H1 (cell line): ENCODE data around the gene RASA4. TPM values are rescaled to one million over a fixed set of nuclear protein-coding genes. Genes with fewer than 3 reads are reported as not detected.
A peak's percentile ranks its signal among the peaks of the same experiment; 100 is the strongest.
"Not testable (repeated sequence)": the region's sequence is repeated elsewhere in the genome, so short reads cannot be mapped to it uniquely, and the experiment has no call there.

Source experiments
- CTCF ChIA-PET: fragments of 300-600 bp; sonication (Branson Sonifier 250); formaldehyde crosslinking; loops from one replicate; lab custom pipeline; 2021; ENCODE audit not compliant: partially characterized antibody; lab: Charles Lee
- POLR2A ChIA-PET: fragments of 300-600 bp; sonication (Branson Sonifier 250); formaldehyde crosslinking; loops from one replicate; lab custom pipeline; 2021; ENCODE audit warnings: inconsistent platforms; ENCODE audit not compliant: partially characterized antibody; lab: Charles Lee
- DNase-seq, 2 experiments: peaks; one replicate each; pipeline versions ENCODE4 v3.0.0 to v3.0.0-alpha.2; 2010 to 2022; ENCODE audit warnings: low spot score in 2 of 2, low read depth in 1 of 2, mixed read lengths in 1 of 2
- FAIRE-seq: peaks from 2 replicates; lab custom pipeline; 2011; peaks lifted over from hg19 to GRCh38; lab: Jason Lieb, UNC
- H2AFZ ChIP-seq: 2 replicates; pipeline ENCODE4 v1.8.1; 2012; ENCODE audit warnings: low read length, inconsistent platforms
- H2AK5ac ChIP-seq: 2 replicates; pipeline ENCODE4 v1.6.1; 2013; ENCODE audit warnings: low read depth, low read length
- H2BK120ac ChIP-seq: replicated peaks from 2 replicates; pipeline ENCODE3; 2013; ENCODE audit warnings: low read depth, low read length, inconsistent platforms
- H2BK12ac ChIP-seq: 2 replicates; pipeline ENCODE4 v1.6.1; 2013; ENCODE audit warnings: low read depth, low read length
- H2BK15ac ChIP-seq: 2 replicates; pipeline ENCODE4 v1.6.1; 2013; ENCODE audit warnings: low read length
- H2BK20ac ChIP-seq: 2 replicates; pipeline ENCODE4 v1.6.1; 2013; ENCODE audit warnings: low read length
- H2BK5ac ChIP-seq: 2 replicates; pipeline ENCODE4 v1.6.1; 2013; ENCODE audit warnings: low read depth, low read length
- H3K14ac ChIP-seq: 2 replicates; pipeline ENCODE4 v1.6.1; 2013; ENCODE audit warnings: inconsistent platforms; ENCODE audit not compliant: insufficient read length
- H3K18ac ChIP-seq: 2 replicates; pipeline ENCODE4 v1.6.1; 2013; ENCODE audit warnings: low read length; ENCODE audit errors: extremely low read depth
- H3K23ac ChIP-seq: 2 replicates; pipeline ENCODE4 v1.6.1; 2013; ENCODE audit warnings: inconsistent platforms; ENCODE audit not compliant: insufficient read length
- H3K23me2 ChIP-seq: 2 replicates; pipeline ENCODE4 v1.6.1; 2013; ENCODE audit warnings: low read depth, low read length
- H3K27ac ChIP-seq: 2 replicates; pipeline ENCODE4 v1.6.1; 2011; ENCODE audit warnings: low read depth, low read length, inconsistent platforms
- H3K27me3 ChIP-seq, 4 experiments: replicated peaks in 1 of 4; 1 replicate in 1 of 4; 2 replicates in 3 of 4; pipeline versions ENCODE4 v1.6.1 to v1.8.1; 2011 to 2013; ENCODE audit warnings: low read length in 3 of 4, mild to moderate bottlenecking in 3 of 4, inconsistent platforms in 2 of 4, mixed read lengths in 2 of 4, moderate library complexity in 1 of 4; ENCODE audit not compliant: control insufficient read depth in 3 of 4, insufficient read depth in 3 of 4; ENCODE audit errors: extremely low read depth in 1 of 4
- H3K36me3 ChIP-seq, 4 experiments: 2 replicates each; pipeline versions ENCODE4 v1.6.1 to v1.8.1; 2011 to 2013; ENCODE audit warnings: mild to moderate bottlenecking in 4 of 4, low read length in 3 of 4, moderate library complexity in 2 of 4, control low read depth in 1 of 4, inconsistent platforms in 1 of 4; ENCODE audit not compliant: insufficient read depth in 4 of 4, control insufficient read depth in 2 of 4
- H3K4ac ChIP-seq: replicated peaks from 2 replicates; pipeline ENCODE3; 2013; ENCODE audit warnings: low read length, low read depth, mixed read lengths, inconsistent platforms; ENCODE audit not compliant: insufficient read length
- H3K4me1 ChIP-seq, 4 experiments: replicated peaks in 1 of 4; 1 replicate in 1 of 4; 2 replicates in 3 of 4; pipeline versions ENCODE4 v1.6.1 to v1.8.1; 2011 to 2013; ENCODE audit warnings: low read length in 3 of 4, inconsistent platforms in 2 of 4, mixed read lengths in 1 of 4; ENCODE audit not compliant: insufficient read depth in 4 of 4, control insufficient read depth in 3 of 4
- H3K4me2 ChIP-seq, 2 experiments: 2 replicates each; pipeline versions ENCODE4 v1.6.1 to v1.8.1; 2011 to 2013; ENCODE audit warnings: low read depth in 2 of 2, low read length in 2 of 2, control low read depth in 1 of 2, inconsistent platforms in 1 of 2, mild to moderate bottlenecking in 1 of 2; ENCODE audit not compliant: insufficient read depth in 1 of 2
- H3K4me3 ChIP-seq, 4 experiments: fragments of 200-600, 300-600 bp in 1 of 4; sonication (generic), shearing (Covaris generic), sonication (Bioruptor Twin) in 1 of 4; 2 replicates each; pipeline versions ENCODE4 v1.5.1 to v1.8.1; 2011 to 2016; ENCODE audit warnings: low read length in 4 of 4, low read depth in 3 of 4, control low read depth in 2 of 4, inconsistent platforms in 2 of 4, mild to moderate bottlenecking in 2 of 4, mixed read lengths in 1 of 4, moderate library complexity in 1 of 4; ENCODE audit not compliant: insufficient read depth in 2 of 4; ENCODE audit errors: extremely low read depth in 1 of 4
- H3K56ac ChIP-seq: replicated peaks from 2 replicates; pipeline ENCODE3; 2013; ENCODE audit warnings: low read depth, mild to moderate bottlenecking, mixed read lengths, low read length, inconsistent platforms; ENCODE audit not compliant: insufficient read length
- H3K79me1 ChIP-seq: 2 replicates; pipeline ENCODE4 v1.6.1; 2013; ENCODE audit warnings: low read depth, low read length, control low read depth
- H3K79me2 ChIP-seq, 2 experiments: 2 replicates each; pipeline versions ENCODE4 v1.6.1 to v1.8.1; 2012 to 2013; ENCODE audit warnings: low read length in 2 of 2, mild to moderate bottlenecking in 2 of 2, inconsistent platforms in 1 of 2; ENCODE audit not compliant: insufficient read depth in 2 of 2, control insufficient read depth in 1 of 2
- H3K9ac ChIP-seq, 4 experiments: replicated peaks in 1 of 4; 1 replicate in 1 of 4; 2 replicates in 3 of 4; pipeline versions ENCODE4 v1.6.1 to v1.8.1; 2011 to 2013; ENCODE audit warnings: low read depth in 3 of 4, low read length in 3 of 4, control low read depth in 2 of 4, mild to moderate bottlenecking in 2 of 4, moderate library complexity in 2 of 4, inconsistent platforms in 1 of 4; ENCODE audit errors: extremely low read depth in 1 of 4
- H3K9me3 ChIP-seq, 2 experiments: 2 replicates each; pipeline versions ENCODE4 v1.6.1 to v1.8.1; 2012 to 2013; ENCODE audit warnings: mild to moderate bottlenecking in 2 of 2, moderate library complexity in 2 of 2, control low read depth in 1 of 2, inconsistent platforms in 1 of 2, low read depth in 1 of 2, low read length in 1 of 2, mixed read lengths in 1 of 2; ENCODE audit not compliant: insufficient read depth in 2 of 2
- H4K20me1 ChIP-seq, 2 experiments: replicated peaks in 1 of 2; 2 replicates each; pipeline versions ENCODE3 to v1.8.1; 2011 to 2013; ENCODE audit warnings: inconsistent platforms in 2 of 2, low read length in 2 of 2, mild to moderate bottlenecking in 1 of 2; ENCODE audit not compliant: insufficient read depth in 2 of 2, control insufficient read depth in 1 of 2
- H4K5ac ChIP-seq: 2 replicates; pipeline ENCODE4 v1.6.1; 2013; ENCODE audit warnings: low read length, low read depth, mixed read lengths, inconsistent platforms; ENCODE audit not compliant: insufficient read length
- H4K8ac ChIP-seq: 2 replicates; pipeline ENCODE4 v1.8.0; 2013; ENCODE audit warnings: mild to moderate bottlenecking, moderate library complexity, low read length, inconsistent platforms; ENCODE audit not compliant: insufficient read depth; ENCODE audit errors: extremely low read depth
- H4K91ac ChIP-seq: replicated peaks from 2 replicates; pipeline ENCODE3; 2013; ENCODE audit warnings: low read length, mixed read lengths, inconsistent platforms; ENCODE audit not compliant: insufficient read length
- WGBS, 2 experiments: shearing (Covaris generic) in 1 of 2; methylation state at CpG; one replicate each; pipeline versions ENCODE4 v1.1.6 to v1.1.7; 2013 to 2015; ENCODE audit warnings: low lambda C conversion rate in 2 of 2, mixed read lengths in 2 of 2, inconsistent platforms in 1 of 2, low coverage in 1 of 2, missing lambda C conversion rate in 1 of 2; ENCODE audit not compliant: insufficient replicate concordance in 2 of 2, insufficient coverage in 1 of 2, insufficient read length in 1 of 2; ENCODE audit errors: extremely low coverage in 1 of 2, missing lambda C conversion rate in 1 of 2; 5-methylcytosine and 5-hydroxymethylcytosine counted together
- polyA plus RNA-seq, 7 experiments: library from polyadenylated mRNA; depleted of rRNA in 3 of 7; stranded (reverse) in 5 of 7; unstranded in 2 of 7; fragments of >200 nt in 5 of 7; fragments of 200-250 nt in 2 of 7; gene quantifications; 1 replicate in 5 of 7; 2 replicates in 1 of 7; 4 replicates in 1 of 7; pipeline versions ENCODE4 v1.2.1 to v1.2.3, GENCODE V29; 2011 to 2013; ENCODE audit warnings: missing spikeins in 2 of 7, mixed read lengths in 2 of 7
- total RNA-seq: library from RNA; stranded (reverse); fragmentation: NEBNext Ultra II Directional; extraction: Animal tissue kit (Norgen Biotek cat#: 25700); gene quantifications from 2 replicates; pipeline ENCODE4 v1.2.1, GENCODE V29; 2021

Gene RASA4
- total and polyA plus RNA-seq, 2 of the 8 experiments (the other 6 are each of a cell fraction or from before 2014, with no cell fraction given), result 19.6 to 23.4 TPM

GRCh38 chr7:102542083-102542482 is 74.5 kb downstream of the RASA4 start:
- H4K20me1 ChIP-seq, H3K79me1 ChIP-seq, H3K4me1 ChIP-seq, H2BK5ac ChIP-seq, DNase-seq, H3K9ac ChIP-seq, H4K8ac ChIP-seq, POLR2A ChIA-PET, H3K27ac ChIP-seq, H3K79me2 ChIP-seq, H2BK12ac ChIP-seq, H4K91ac ChIP-seq, H3K4me3 ChIP-seq, FAIRE-seq, H3K36me3 ChIP-seq, H3K18ac ChIP-seq, H3K27me3 ChIP-seq, H2BK20ac ChIP-seq, H2BK120ac ChIP-seq, H3K14ac ChIP-seq, H4K5ac ChIP-seq, H2AK5ac ChIP-seq, H2BK15ac ChIP-seq, H3K4ac ChIP-seq, H2AFZ ChIP-seq, H3K56ac ChIP-seq, H3K9me3 ChIP-seq, H3K23ac ChIP-seq, CTCF ChIA-PET, H3K23me2 ChIP-seq, H3K4me2 ChIP-seq: not testable (repeated sequence)
- 96% methylated on average over 4 of the region's 8 CpGs; no CpG with 5 or more reads in 1 of the 2 experiments for WGBS, 2 experiments

- POLR2A ChIA-PET, H2AK5ac ChIP-seq, H2BK20ac ChIP-seq, H4K91ac ChIP-seq, H3K14ac ChIP-seq, H2BK120ac ChIP-seq, H3K27ac ChIP-seq, H3K56ac ChIP-seq, H2BK12ac ChIP-seq, H2AFZ ChIP-seq, H2BK15ac ChIP-seq, H3K9ac ChIP-seq, H3K23ac ChIP-seq, H3K9me3 ChIP-seq, H3K23me2 ChIP-seq, H3K36me3 ChIP-seq, H4K8ac ChIP-seq, H4K5ac ChIP-seq, FAIRE-seq, H3K4me1 ChIP-seq, H3K4me3 ChIP-seq, H3K4ac ChIP-seq, CTCF ChIA-PET, H3K4me2 ChIP-seq, H3K79me1 ChIP-seq, H3K27me3 ChIP-seq, H3K18ac ChIP-seq, H4K20me1 ChIP-seq, H2BK5ac ChIP-seq, H3K79me2 ChIP-seq: not testable (repeated sequence)
- WGBS, 2 experiments, result 100% methylated on average over 4 of the region's 6 CpGs; no CpG with 5 or more reads in 1 of the 2 experiments
- peak in 1 of 2 experiments; percentile 41 for DNase-seq
Measured at GRCh38 chr7:102540604-102541003, 76.0 kb downstream of the RASA4 start.
